ENCODE measurements around the gene CXCR5. TPM values are rescaled to one million over a fixed set of nuclear protein-coding genes. Genes with fewer than 3 reads are reported as not detected.
A peak's percentile ranks its signal among the peaks of the same experiment; 100 is the strongest.

The CXCR5 gene
- total and polyA plus RNA-seq, 2 donors = 0.57 to 1.3 TPM

DNA sequence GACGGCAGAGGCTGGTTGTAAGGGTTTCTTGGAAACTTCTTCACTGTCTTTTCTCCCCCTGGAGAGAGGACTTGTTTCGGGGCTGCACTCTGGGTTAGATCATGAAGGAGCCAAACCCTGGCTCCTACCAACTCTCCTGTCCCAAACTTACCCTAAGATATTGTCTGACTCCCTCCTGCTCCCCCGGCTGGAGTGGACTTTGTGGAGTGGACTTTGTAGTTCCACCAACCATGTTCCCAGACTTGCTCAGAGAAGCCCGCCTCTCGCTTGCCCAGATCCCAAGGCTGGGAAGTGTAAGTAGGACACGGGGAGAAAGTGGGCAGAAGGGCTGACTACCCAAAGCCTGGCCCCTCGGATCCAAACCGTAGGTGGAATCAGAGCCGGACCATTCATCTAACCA lies 1.2 kb downstream of the CXCR5 start:
- no peak overlapping the region for H3K27ac ChIP-seq (ENCODE audit: low read depth in 1 of 2, low read length in 1 of 2)
- H3K4me1 ChIP-seq (ENCODE audit: control insufficient read depth in 2 of 2, insufficient read depth in 2 of 2, low read length in 2 of 2) = peaks cover 5 to 49% of the 10 kb centered on the region in 2 donors
- no peaks in the 10 kb centered on the region for H3K36me3 ChIP-seq (ENCODE audit: control insufficient read depth in 2 of 2, insufficient read depth in 2 of 2, low read length in 1 of 2)
- WGBS = 97% methylated on average over 9 of the region's 9 CpGs
- no peaks in the 10 kb centered on the region for H3K27me3 ChIP-seq (ENCODE audit: control insufficient read depth in 2 of 2, insufficient read depth in 1 of 2, low read length in 1 of 2)
- no peaks in the 10 kb centered on the region for H3K9me3 ChIP-seq (ENCODE audit: control insufficient read depth in 2 of 2, insufficient read depth in 1 of 2, low read length in 1 of 2)
- H3K4me3 ChIP-seq (ENCODE audit: low read length in 2 of 2) = no peak overlapping the region
- no peak for DNase-seq (ENCODE audit: low read depth in 6 of 9, low spot score in 9 of 9)

- no peak for DNase-seq (ENCODE audit: low read depth in 6 of 9, low spot score in 9 of 9)
- Histone ChIP-seq H3K4me3 (ENCODE audit: low read length in 2 of 2) (no peak overlapping the region), H3K27me3 (ENCODE audit: control insufficient read depth in 2 of 2, insufficient read depth in 1 of 2, low read length in 1 of 2) (no peaks in the 10 kb centered on the region), H3K27ac (ENCODE audit: low read depth in 1 of 2, low read length in 1 of 2) (no peak overlapping the region), H3K9me3 (ENCODE audit: control insufficient read depth in 2 of 2, insufficient read depth in 1 of 2, low read length in 1 of 2) (no peaks in the 10 kb centered on the region), H3K36me3 (ENCODE audit: control insufficient read depth in 2 of 2, insufficient read depth in 2 of 2, low read length in 1 of 2) (no peaks in the 10 kb centered on the region), H3K4me1 (ENCODE audit: control insufficient read depth in 2 of 2, insufficient read depth in 2 of 2, low read length in 2 of 2) (peaks cover 5 to 53% of the 10 kb centered on the region in 2 donors)
- WGBS = 97% methylated on average over 12 of the region's 12 CpGs
Observed at GRCh38 chr11:118885319-118885718, 1.6 kb downstream of the CXCR5 start.

DNA sequence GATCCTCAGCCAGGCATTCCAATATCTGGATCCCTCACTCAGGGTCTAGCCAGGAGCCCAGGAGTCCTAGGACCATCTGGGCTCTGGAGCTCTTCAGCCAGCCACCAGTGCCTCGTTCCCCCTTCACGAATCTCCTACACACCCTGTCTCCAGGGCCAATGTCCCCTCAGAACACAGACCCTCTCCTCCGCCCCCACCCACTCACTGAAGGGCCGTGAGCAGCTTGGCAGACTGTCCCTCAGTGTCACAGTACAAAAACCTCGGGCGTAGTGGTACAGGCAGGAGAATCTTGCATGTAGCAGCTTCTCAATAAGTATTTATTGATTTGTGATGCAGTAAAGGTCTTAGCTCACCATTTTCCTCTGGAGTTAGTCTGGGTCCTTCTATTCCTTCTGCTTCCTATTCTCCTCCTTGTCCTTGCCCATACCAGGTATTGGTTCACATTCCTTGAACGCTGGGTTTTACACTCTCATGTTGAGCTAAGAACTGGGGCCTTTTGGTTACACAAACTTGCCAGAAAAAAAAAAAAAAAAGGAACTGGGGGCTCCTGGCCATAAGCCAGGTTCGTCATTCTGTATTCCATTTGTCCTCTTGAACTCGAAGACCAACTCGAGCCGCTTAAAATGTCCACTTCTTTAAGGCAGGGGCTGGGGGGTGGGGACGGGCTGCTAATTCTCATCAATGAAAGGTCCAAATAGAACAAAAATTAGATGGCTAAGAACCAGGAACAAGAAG lies 2.3 kb downstream of the CXCR5 start:
- no peak for DNase-seq (ENCODE audit: low read depth in 6 of 9, low spot score in 9 of 9)
- Histone ChIP-seq H3K27me3 (ENCODE audit: control insufficient read depth in 2 of 2, insufficient read depth in 1 of 2, low read length in 1 of 2) (no peaks in the 10 kb centered on the region), H3K4me1 (ENCODE audit: control insufficient read depth in 2 of 2, insufficient read depth in 2 of 2, low read length in 2 of 2) (peaks cover 7 to 60% of the 10 kb centered on the region in 2 donors), H3K4me3 (ENCODE audit: low read length in 2 of 2) (no peak overlapping the region), H3K27ac (ENCODE audit: low read depth in 1 of 2, low read length in 1 of 2) (no peak overlapping the region), H3K36me3 (ENCODE audit: control insufficient read depth in 2 of 2, insufficient read depth in 2 of 2, low read length in 1 of 2) (no peaks in the 10 kb centered on the region), H3K9me3 (ENCODE audit: control insufficient read depth in 2 of 2, insufficient read depth in 1 of 2, low read length in 1 of 2) (no peaks in the 10 kb centered on the region)
- 84% methylated on average over 12 of the region's 12 CpGs for WGBS

- Histone ChIP-seq H3K9me3 (ENCODE audit: control insufficient read depth in 2 of 2, insufficient read depth in 1 of 2, low read length in 1 of 2) (peaks cover 0 to under 1% of the 10 kb centered on the region in 2 donors), H3K36me3 (ENCODE audit: control insufficient read depth in 2 of 2, insufficient read depth in 2 of 2, low read length in 1 of 2) (no peaks in the 10 kb centered on the region), H3K27ac (ENCODE audit: low read depth in 1 of 2, low read length in 1 of 2) (no peak overlapping the region), H3K27me3 (ENCODE audit: control insufficient read depth in 2 of 2, insufficient read depth in 1 of 2, low read length in 1 of 2) (no peaks in the 10 kb centered on the region), H3K4me1 (ENCODE audit: control insufficient read depth in 2 of 2, insufficient read depth in 2 of 2, low read length in 2 of 2) (peaks cover 7 to 63% of the 10 kb centered on the region in 2 donors), H3K4me3 (ENCODE audit: low read length in 2 of 2) (no peak overlapping the region)
- 97% methylated on average over 8 of the region's 8 CpGs for WGBS
- DNase-seq (ENCODE audit: low read depth in 6 of 9, low spot score in 9 of 9) = no peak
Observed at GRCh38 chr11:118886681-118887111, 3.0 kb downstream of the CXCR5 start.

- H3K4me1 ChIP-seq (ENCODE audit: control insufficient read depth in 2 of 2, insufficient read depth in 2 of 2, low read length in 2 of 2) = peaks cover 12 to 68% of the 10 kb centered on the region in 2 donors
- no peak overlapping the region for H3K4me3 ChIP-seq (ENCODE audit: low read length in 2 of 2)
- H3K27ac ChIP-seq (ENCODE audit: low read depth in 1 of 2, low read length in 1 of 2) = no peak overlapping the region
Observed at GRCh38 chr11:118887206-118887605, 3.5 kb downstream of the CXCR5 start.

DNA sequence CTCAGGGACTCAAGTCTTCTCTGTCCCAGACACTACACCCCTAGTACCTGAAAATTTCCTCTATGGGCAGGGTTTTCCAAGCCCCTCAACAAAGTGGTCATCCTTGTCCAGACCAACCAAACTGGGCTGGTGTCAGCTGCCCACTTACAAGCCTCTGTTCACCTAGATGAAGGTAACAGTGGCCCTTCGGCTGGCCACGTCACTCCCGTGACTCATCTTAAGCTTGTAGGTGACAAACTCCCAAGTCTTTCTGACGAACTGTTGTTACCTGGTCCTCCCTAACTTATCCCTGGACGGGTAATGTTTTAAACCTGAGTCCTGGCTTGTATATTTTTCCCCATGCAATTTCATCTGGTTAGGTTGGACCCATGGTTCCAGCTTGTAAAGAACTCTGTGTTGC lies 4.7 kb downstream of the CXCR5 start:
- WGBS = 98% methylated on average over 5 of the region's 5 CpGs
- Histone ChIP-seq H3K36me3 (ENCODE audit: control insufficient read depth in 2 of 2, insufficient read depth in 2 of 2, low read length in 1 of 2) (no peaks in the 10 kb centered on the region), H3K4me1 (ENCODE audit: control insufficient read depth in 2 of 2, insufficient read depth in 2 of 2, low read length in 2 of 2) (peaks cover 22 to 68% of the 10 kb centered on the region in 2 donors), H3K27me3 (ENCODE audit: control insufficient read depth in 2 of 2, insufficient read depth in 1 of 2, low read length in 1 of 2) (no peaks in the 10 kb centered on the region), H3K9me3 (ENCODE audit: control insufficient read depth in 2 of 2, insufficient read depth in 1 of 2, low read length in 1 of 2) (peaks cover 0 to 6% of the 10 kb centered on the region in 2 donors), H3K27ac (ENCODE audit: low read depth in 1 of 2, low read length in 1 of 2) (no peak overlapping the region), H3K4me3 (ENCODE audit: low read length in 2 of 2) (no peak overlapping the region)
- no peak for DNase-seq (ENCODE audit: low read depth in 6 of 9, low spot score in 9 of 9)

More at GRCh38 chr11:118887206-118887605, 3.5 kb downstream of the CXCR5 start:
- peaks cover 0 to 5% of the 10 kb centered on the region in 2 donors for H3K9me3 ChIP-seq (ENCODE audit: control insufficient read depth in 2 of 2, insufficient read depth in 1 of 2, low read length in 1 of 2)
- H3K36me3 ChIP-seq (ENCODE audit: control insufficient read depth in 2 of 2, insufficient read depth in 2 of 2, low read length in 1 of 2) = no peaks in the 10 kb centered on the region
- WGBS = 81% methylated on average over 5 of the region's 5 CpGs
- H3K27me3 ChIP-seq (ENCODE audit: control insufficient read depth in 2 of 2, insufficient read depth in 1 of 2, low read length in 1 of 2) = no peaks in the 10 kb centered on the region
- DNase-seq (ENCODE audit: low read depth in 6 of 9, low spot score in 9 of 9) = no peak

GRCh38 chr11:118889797-118890196 lies 6.1 kb downstream of the CXCR5 start:
- Histone ChIP-seq H3K36me3 (ENCODE audit: control insufficient read depth in 2 of 2, insufficient read depth in 2 of 2, low read length in 1 of 2) (peaks cover 0 to 3% of the 10 kb centered on the region in 2 donors), H3K27ac (ENCODE audit: low read depth in 1 of 2, low read length in 1 of 2) (no peak overlapping the region), H3K9me3 (ENCODE audit: control insufficient read depth in 2 of 2, insufficient read depth in 1 of 2, low read length in 1 of 2) (peaks cover 0 to 10% of the 10 kb centered on the region in 2 donors), H3K27me3 (ENCODE audit: control insufficient read depth in 2 of 2, insufficient read depth in 1 of 2, low read length in 1 of 2) (no peaks in the 10 kb centered on the region), H3K4me1 (ENCODE audit: control insufficient read depth in 2 of 2, insufficient read depth in 2 of 2, low read length in 2 of 2) (peaks cover 31 to 77% of the 10 kb centered on the region in 2 donors), H3K4me3 (ENCODE audit: low read length in 2 of 2) (no peak overlapping the region)
- 97% methylated on average over 5 of the region's 5 CpGs for WGBS
- no peak for DNase-seq (ENCODE audit: low read depth in 6 of 9, low spot score in 9 of 9)

- peak overlapping the region; percentile 20 to 32 for H3K4me3 ChIP-seq (ENCODE audit: low read length in 2 of 2)
- H3K27me3 ChIP-seq (ENCODE audit: control insufficient read depth in 2 of 2, insufficient read depth in 1 of 2, low read length in 1 of 2) = no peaks in the 10 kb centered on the region
- peaks cover 4 to 6% of the 10 kb centered on the region in 2 donors for H3K36me3 ChIP-seq (ENCODE audit: control insufficient read depth in 2 of 2, insufficient read depth in 2 of 2, low read length in 1 of 2)
- DNase-seq (ENCODE audit: low read depth in 6 of 9, low spot score in 9 of 9) = peak; percentile 76 to 96 (median 90)
- peaks cover 0 to 10% of the 10 kb centered on the region in 2 donors for H3K9me3 ChIP-seq (ENCODE audit: control insufficient read depth in 2 of 2, insufficient read depth in 1 of 2, low read length in 1 of 2)
- WGBS = 1% methylated on average over 4 of the region's 4 CpGs
- H3K4me1 ChIP-seq (ENCODE audit: control insufficient read depth in 2 of 2, insufficient read depth in 2 of 2, low read length in 2 of 2) = peaks cover 47 to 96% of the 10 kb centered on the region in 2 donors
- peak overlapping the region; percentile 89 to 97 for H3K27ac ChIP-seq (ENCODE audit: low read depth in 1 of 2, low read length in 1 of 2)
Observed at GRCh38 chr11:118892514-118892913, 8.8 kb downstream of the CXCR5 start.

DNA sequence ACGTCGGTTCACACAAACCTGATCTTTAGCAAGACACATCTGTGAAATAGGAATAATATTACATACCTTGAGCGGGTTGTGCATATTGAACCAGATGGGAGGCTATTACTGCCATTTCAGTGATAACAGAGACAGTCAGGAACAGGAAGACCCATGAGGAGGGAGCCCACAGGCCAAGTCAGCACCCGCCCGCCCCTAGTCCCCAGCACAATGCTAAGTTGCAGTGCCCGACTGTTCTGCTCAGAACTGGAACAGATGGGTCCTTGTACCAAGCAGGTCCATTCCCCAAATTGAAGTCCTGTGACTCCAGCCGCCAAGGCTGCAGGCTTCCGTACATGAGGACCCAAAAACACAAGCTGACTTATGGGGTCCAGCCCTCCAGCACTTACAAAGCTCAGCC lies 9.3 kb downstream of the CXCR5 start:
- Histone ChIP-seq H3K27ac (ENCODE audit: low read depth in 1 of 2, low read length in 1 of 2) (peak overlapping the region; percentile 87 to 97), H3K9me3 (ENCODE audit: control insufficient read depth in 2 of 2, insufficient read depth in 1 of 2, low read length in 1 of 2) (peaks cover 0 to 10% of the 10 kb centered on the region in 2 donors), H3K4me1 (ENCODE audit: control insufficient read depth in 2 of 2, insufficient read depth in 2 of 2, low read length in 2 of 2) (peaks cover 47 to 96% of the 10 kb centered on the region in 2 donors), H3K4me3 (ENCODE audit: low read length in 2 of 2) (peak overlapping the region; percentile 20 to 32), H3K36me3 (ENCODE audit: control insufficient read depth in 2 of 2, insufficient read depth in 2 of 2, low read length in 1 of 2) (peaks cover 4 to 6% of the 10 kb centered on the region in 2 donors), H3K27me3 (ENCODE audit: control insufficient read depth in 2 of 2, insufficient read depth in 1 of 2, low read length in 1 of 2) (no peaks in the 10 kb centered on the region)
- DNase-seq (ENCODE audit: low read depth in 6 of 9, low spot score in 9 of 9) = no peak
- 54% methylated on average over 8 of the region's 8 CpGs for WGBS
